Cardiac muscle cell (in vitro differentiated cells and primary cell): ENCODE measurements around the gene COMT. TPM values are rescaled to one million over a fixed set of nuclear protein-coding genes. Genes with fewer than 3 reads are reported as not detected.

Experiments used
- DNase-seq, 2 donors: peaks; one replicate each; pipeline versions ENCODE4 v3.0.0 to v3.0.0-alpha.2; 2010 to 2017; ENCODE audit warnings: low read depth in 1 of 2, low spot score in 1 of 2
- H3K27ac ChIP-seq: fragments of 200-600 bp; sonication (generic); 2 replicates; pipeline ENCODE4 v1.5.1; 2016
- H3K27me3 ChIP-seq: fragments of 200-600 bp; sonication (generic); 2 replicates; pipeline ENCODE4 v1.6.0; 2016; ENCODE audit warnings: control low read depth
- H3K36me3 ChIP-seq: fragments of 200-600 bp; sonication (generic); 2 replicates; pipeline ENCODE4 v1.5.1; 2016; ENCODE audit warnings: control low read depth
- H3K4me1 ChIP-seq: fragments of 200-600 bp; sonication (generic); 2 replicates; pipeline ENCODE4 v1.8.1; 2017; ENCODE audit warnings: low read depth, mild to moderate bottlenecking, mixed run types
- H3K4me3 ChIP-seq: fragments of 200-600 bp; sonication (generic); 2 replicates; pipeline ENCODE4 v1.5.1; 2016; ENCODE audit warnings: mild to moderate bottlenecking
- H3K9me3 ChIP-seq: fragments of 200-600 bp; sonication (generic); 2 replicates; pipeline ENCODE4 v1.5.1; 2017; ENCODE audit warnings: low read depth, mild to moderate bottlenecking, control low read depth
- CTCF ChIP-seq: IDR thresholded peaks from 2 replicates; pipeline ENCODE4 v1.5.1; 2012; ENCODE audit warnings: low read depth, mild to moderate bottlenecking, low read length
- polyA plus RNA-seq: library from polyadenylated mRNA; unstranded; fragments of >200 nt; fragmentation: Nextera tagmentation; extraction: Ambion mirVana; gene quantifications from 2 replicates; pipeline ENCODE4 v1.2.1, GENCODE V29; 2016
- total RNA-seq: library from RNA; depleted of rRNA; stranded (reverse); fragments of >200 nt; gene quantifications from 2 replicates; pipeline ENCODE4 v1.2.3, GENCODE V29; 2016

The COMT gene
- total and polyA plus RNA-seq, 2 experiments from 2014 or later, result 35.8 to 51.9 TPM

GRCh38 chr22:19989725-19990067, 48.1 kb downstream of the COMT start:
- H3K9me3 ChIP-seq, result no peaks in the 10 kb centered on the region
- no peak for DNase-seq
- H3K4me1 ChIP-seq, result no peaks in the 10 kb centered on the region
- no peak for TF ChIP-seq CTCF
- no peaks in the 10 kb centered on the region for H3K27me3 ChIP-seq
- H3K27ac ChIP-seq, result no peak overlapping the region
- no peaks in the 10 kb centered on the region for H3K36me3 ChIP-seq
- H3K4me3 ChIP-seq, result no peak overlapping the region

- DNase-seq, result no peak
- Histone ChIP-seq H3K9me3 (no peaks in the 10 kb centered on the region), H3K27me3 (no peaks in the 10 kb centered on the region), H3K4me1 (no peaks in the 10 kb centered on the region), H3K4me3 (no peak overlapping the region), H3K36me3 (no peaks in the 10 kb centered on the region), H3K27ac (no peak overlapping the region)
- TF ChIP-seq CTCF, result no peak
Observed at GRCh38 chr22:19990188-19990587, 48.6 kb downstream of the COMT start.

GRCh38 chr22:19990609-19991394, 49.2 kb downstream of the COMT start:
- no peak for DNase-seq
- no peak overlapping the region for H3K4me3 ChIP-seq
- no peaks in the 10 kb centered on the region for H3K27me3 ChIP-seq
- no peak overlapping the region for H3K27ac ChIP-seq
- H3K9me3 ChIP-seq, result no peaks in the 10 kb centered on the region
- no peaks in the 10 kb centered on the region for H3K36me3 ChIP-seq
- no peak for TF ChIP-seq CTCF
- H3K4me1 ChIP-seq, result no peaks in the 10 kb centered on the region

GRCh38 chr22:19991395-19991644, 49.7 kb downstream of the COMT start:
- H3K36me3 ChIP-seq, result no peaks in the 10 kb centered on the region
- no peak overlapping the region for H3K27ac ChIP-seq
- DNase-seq, result no peak
- no peaks in the 10 kb centered on the region for H3K27me3 ChIP-seq
- TF ChIP-seq CTCF, result no peak
- no peaks in the 10 kb centered on the region for H3K9me3 ChIP-seq
- no peak overlapping the region for H3K4me3 ChIP-seq
- no peaks in the 10 kb centered on the region for H3K4me1 ChIP-seq

GRCh38 chr22:19991645-19992451, 50.3 kb downstream of the COMT start:
- no peak overlapping the region for H3K4me3 ChIP-seq
- no peaks in the 10 kb centered on the region for H3K27me3 ChIP-seq
- H3K4me1 ChIP-seq, result no peaks in the 10 kb centered on the region
- no peak for DNase-seq
- no peak overlapping the region for H3K27ac ChIP-seq
- no peak for TF ChIP-seq CTCF
- no peaks in the 10 kb centered on the region for H3K36me3 ChIP-seq
- H3K9me3 ChIP-seq, result no peaks in the 10 kb centered on the region
